ENCODE results near the gene PROZ.

DNA sequence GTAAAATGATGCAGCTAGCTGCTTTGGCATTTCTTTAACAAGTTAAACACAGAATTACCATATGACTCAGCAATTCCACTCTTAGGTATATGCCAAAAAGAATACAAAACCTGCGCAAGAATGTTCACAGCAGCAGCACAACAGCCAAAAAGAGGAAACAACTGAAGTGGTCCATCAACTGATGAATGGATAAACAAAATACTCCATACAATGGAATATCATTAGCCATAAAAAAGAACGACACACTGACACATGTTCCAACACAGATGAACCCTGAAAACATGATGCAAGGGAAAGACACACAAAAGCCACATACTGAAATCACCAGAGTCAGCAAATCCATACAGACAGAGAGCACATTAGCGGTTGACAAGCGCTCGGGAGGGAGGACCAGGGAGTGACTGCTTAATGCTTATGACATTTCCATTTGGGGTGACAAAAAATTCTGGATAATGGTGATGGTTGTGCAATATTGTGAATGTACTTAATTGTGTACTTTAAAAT is 47.0 kb downstream of the PROZ start:
- TF ChIP-seq, protein P1, sequence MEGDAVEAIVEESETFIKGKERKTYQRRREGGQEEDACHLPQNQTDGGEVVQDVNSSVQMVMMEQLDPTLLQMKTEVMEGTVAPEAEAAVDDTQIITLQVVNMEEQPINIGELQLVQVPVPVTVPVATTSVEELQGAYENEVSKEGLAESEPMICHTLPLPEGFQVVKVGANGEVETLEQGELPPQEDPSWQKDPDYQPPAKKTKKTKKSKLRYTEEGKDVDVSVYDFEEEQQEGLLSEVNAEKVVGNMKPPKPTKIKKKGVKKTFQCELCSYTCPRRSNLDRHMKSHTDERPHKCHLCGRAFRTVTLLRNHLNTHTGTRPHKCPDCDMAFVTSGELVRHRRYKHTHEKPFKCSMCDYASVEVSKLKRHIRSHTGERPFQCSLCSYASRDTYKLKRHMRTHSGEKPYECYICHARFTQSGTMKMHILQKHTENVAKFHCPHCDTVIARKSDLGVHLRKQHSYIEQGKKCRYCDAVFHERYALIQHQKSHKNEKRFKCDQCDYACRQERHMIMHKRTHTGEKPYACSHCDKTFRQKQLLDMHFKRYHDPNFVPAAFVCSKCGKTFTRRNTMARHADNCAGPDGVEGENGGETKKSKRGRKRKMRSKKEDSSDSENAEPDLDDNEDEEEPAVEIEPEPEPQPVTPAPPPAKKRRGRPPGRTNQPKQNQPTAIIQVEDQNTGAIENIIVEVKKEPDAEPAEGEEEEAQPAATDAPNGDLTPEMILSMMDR (IDR thresholded peaks at IDR 0.05; ENCODE audit: insufficient read depth, low read depth, low read length) = no peak
- no peak for TF ChIP-seq EZH2 (IDR thresholded peaks at IDR 0.05; ENCODE audit: insufficient read depth, low read length)

Measured in astrocyte (in vitro differentiated cells and primary cell).